GM18520 (cell line): ENCODE measurements around the gene SERPIND1.

Experiments
- ATAC-seq: cut with Tn5 transposase; IDR thresholded peaks from one replicate; pipeline ENCODE4 v1.9.1; 2021; ENCODE audit not compliant: unreplicated experiment

Gene SERPIND1

GRCh38 chr22:20771918-20772625 is 1.8 kb upstream of the SERPIND1 start:
- no peak for ATAC-seq

GRCh38 chr22:20774882-20775281 is 969 bp downstream of the SERPIND1 start:
- ATAC-seq = no peak

GRCh38 chr22:20775342-20775895 is 1.5 kb downstream of the SERPIND1 start:
- ATAC-seq = no peak

GRCh38 chr22:20776624-20777405 is 2.9 kb downstream of the SERPIND1 start:
- no peak for ATAC-seq

- ATAC-seq = no peak
These were observed 3.7 kb downstream of the SERPIND1 start for GRCh38 chr22:20777420-20778177.

- ATAC-seq = no peak
These were observed 5.3 kb downstream of the SERPIND1 start for GRCh38 chr22:20779014-20779817.

GRCh38 chr22:20779818-20780158 is 5.9 kb downstream of the SERPIND1 start:
- no peak for ATAC-seq

GRCh38 chr22:20781272-20781990 is 7.5 kb downstream of the SERPIND1 start:
- ATAC-seq = no peak

- no peak for ATAC-seq
These were observed 8.2 kb downstream of the SERPIND1 start for GRCh38 chr22:20782083-20782482.

GRCh38 chr22:20782596-20783299 is 8.8 kb downstream of the SERPIND1 start:
- ATAC-seq = no peak

GRCh38 chr22:20783300-20783673 is 9.4 kb downstream of the SERPIND1 start:
- no peak for ATAC-seq

GRCh38 chr22:20783844-20784723 is 10.2 kb downstream of the SERPIND1 start:
- ATAC-seq = no peak

GRCh38 chr22:20785415-20785814 is 11.5 kb downstream of the SERPIND1 start:
- ATAC-seq = no peak

GRCh38 chr22:20786048-20786447 is 12.1 kb downstream of the SERPIND1 start:
- ATAC-seq = no peak

- ATAC-seq = no peak
These were observed 12.6 kb downstream of the SERPIND1 start for GRCh38 chr22:20786536-20786979.

- no peak for ATAC-seq
These were observed 13.3 kb downstream of the SERPIND1 start for GRCh38 chr22:20787223-20787622.

- no peak for ATAC-seq
These were observed 14.1 kb downstream of the SERPIND1 start for GRCh38 chr22:20787746-20788626.
